MM.1S (cell line): ENCODE data around the gene CDC27.
"Not testable (repeated sequence)": the region's sequence is repeated elsewhere in the genome, so short reads cannot be mapped to it uniquely, and the experiment has no call there.

ENCODE experiments used
- DNase-seq: peaks from one replicate; pipeline ENCODE4 v3.0.0-alpha.2; 2015
- H2AFZ ChIP-seq: fragments of 300-600 bp; sonication (generic); 2 replicates; pipeline ENCODE4 v1.6.0; 2016; ENCODE audit warnings: antibody characterized with exemption, low read length
- H3F3A ChIP-seq: fragments of 300-600 bp; sonication (generic); 2 replicates; pipeline ENCODE4 v1.6.1; 2016; ENCODE audit warnings: mild to moderate bottlenecking, antibody characterized with exemption, low read length, moderate library complexity, mixed read lengths; ENCODE audit not compliant: insufficient read depth
- H3K27ac ChIP-seq: fragments of 300-600 bp; sonication (generic); 2 replicates; pipeline ENCODE4 v1.5.1; 2016; ENCODE audit warnings: mild to moderate bottlenecking, low read length
- H3K27me3 ChIP-seq: fragments of 300-600 bp; sonication (generic); replicated peaks from 2 replicates; pipeline ENCODE4 v1.6.0; 2016; ENCODE audit warnings: low read length; ENCODE audit not compliant: insufficient read depth
- H3K36me3 ChIP-seq: fragments of 300-600 bp; sonication (generic); replicated peaks from 2 replicates; pipeline ENCODE4 v1.6.1; 2016; ENCODE audit warnings: mild to moderate bottlenecking, low read length, mixed read lengths; ENCODE audit not compliant: insufficient read depth
- H3K4me1 ChIP-seq: fragments of 300-600 bp; sonication (generic); 2 replicates; pipeline ENCODE4 v1.6.1; 2016; ENCODE audit warnings: low read length, mixed read lengths
- H3K4me2 ChIP-seq: fragments of 300-600 bp; sonication (generic); 2 replicates; pipeline ENCODE4 v1.6.0; 2016; ENCODE audit warnings: low read depth, low read length
- H3K4me3 ChIP-seq: fragments of 300-600 bp; sonication (generic); 2 replicates; pipeline ENCODE4 v1.5.1; 2016; ENCODE audit warnings: low read length, mixed read lengths
- H3K79me2 ChIP-seq: fragments of 300-600 bp; sonication (generic); 2 replicates; pipeline ENCODE4 v1.6.1; 2016; ENCODE audit warnings: mixed run types, low read length, mixed read lengths
- H3K9ac ChIP-seq: fragments of 300-600 bp; sonication (generic); 2 replicates; pipeline ENCODE4 v1.6.1; 2016; ENCODE audit warnings: low read length, mixed read lengths
- H3K9me2 ChIP-seq: fragments of 300-600 bp; sonication (generic); replicated peaks from 2 replicates; pipeline ENCODE4 v1.6.1; 2016; ENCODE audit warnings: mild to moderate bottlenecking, low read length, mixed read lengths; ENCODE audit not compliant: insufficient read depth
- H3K9me3 ChIP-seq: fragments of 300-600 bp; sonication (generic); replicated peaks from 2 replicates; pipeline ENCODE4 v1.6.1; 2016; ENCODE audit warnings: mild to moderate bottlenecking, low read length, mixed read lengths; ENCODE audit not compliant: insufficient read depth
- H4K20me1 ChIP-seq: fragments of 300-600 bp; sonication (generic); 2 replicates; pipeline ENCODE4 v1.6.1; 2016; ENCODE audit warnings: mild to moderate bottlenecking, low read length, moderate library complexity, mixed read lengths; ENCODE audit not compliant: insufficient read depth
- EZH2 ChIP-seq: fragments of 300-600 bp; sonication (generic); optimal IDR thresholded peaks from 2 replicates; pipeline ENCODE3; 2017; ENCODE audit warnings: low read depth, mild to moderate bottlenecking, antibody characterized with exemption, low read length, mixed read lengths
- EZH2phosphoT487 ChIP-seq: fragments of 300-600 bp; sonication (generic); IDR thresholded peaks from 2 replicates; pipeline ENCODE4 v1.6.1; 2018; ENCODE audit warnings: antibody characterized with exemption, low read length
- TF ChIP-seq, protein P1 (sequence below): fragments of 300-600 bp; sonication (generic); IDR thresholded peaks from 2 replicates; pipeline ENCODE4 v1.5.1; 2016; ENCODE audit warnings: antibody characterized with exemption, low read length, mixed read lengths

The CDC27 gene

DNA sequence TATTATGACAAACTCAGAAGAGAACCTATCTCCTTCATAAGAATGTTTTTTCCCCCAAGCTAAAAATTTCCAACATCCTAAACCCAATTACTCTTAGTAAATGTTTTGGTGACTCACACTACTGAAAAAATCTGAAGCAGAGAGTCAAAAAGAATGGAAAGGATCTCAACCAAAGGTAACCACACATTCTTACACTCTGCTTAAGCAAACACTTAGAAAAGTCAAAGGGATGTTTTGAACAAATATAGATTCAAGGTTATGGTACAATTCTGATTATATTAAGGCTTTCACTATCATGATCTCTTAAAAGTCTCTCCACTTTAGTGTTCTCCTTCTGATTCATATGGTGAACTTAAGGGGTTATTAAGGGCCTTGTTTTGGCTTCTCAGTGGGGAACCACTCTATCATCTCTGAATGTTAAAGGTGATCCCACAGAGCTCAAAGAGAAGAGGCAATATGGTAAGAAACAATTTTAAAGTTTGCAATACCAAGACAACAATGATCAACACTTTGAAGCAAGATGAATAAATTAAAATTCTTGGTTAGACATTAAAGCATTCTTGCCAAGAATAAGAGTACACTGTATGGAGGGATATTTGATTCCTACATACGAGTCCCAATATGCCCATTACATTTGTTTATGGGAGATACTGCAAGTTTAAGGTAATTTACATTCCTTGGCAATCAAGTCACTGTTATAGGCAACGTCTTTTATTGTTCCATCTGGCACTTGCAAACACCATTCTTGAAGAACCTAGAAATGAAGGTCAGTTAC, 69.2 kb downstream of the CDC27 start:
- Histone ChIP-seq H3K79me2 (no peaks in the 10 kb centered on the region), H3K9ac (no peak overlapping the region), H3K27me3 (no peaks in the 10 kb centered on the region), H4K20me1 (no peaks in the 10 kb centered on the region), H3K4me2 (no peak overlapping the region), H3K9me3 (no peaks in the 10 kb centered on the region), H3K9me2 (no peaks in the 10 kb centered on the region), H3K27ac (no peak overlapping the region), H3K4me1 (no peaks in the 10 kb centered on the region), H3K4me3 (no peak overlapping the region), H3F3A (no peaks in the 10 kb centered on the region), H3K36me3 (no peaks in the 10 kb centered on the region), H2AFZ (no peak overlapping the region)
- DNase-seq = no peak
- TF ChIP-seq, protein P1, sequence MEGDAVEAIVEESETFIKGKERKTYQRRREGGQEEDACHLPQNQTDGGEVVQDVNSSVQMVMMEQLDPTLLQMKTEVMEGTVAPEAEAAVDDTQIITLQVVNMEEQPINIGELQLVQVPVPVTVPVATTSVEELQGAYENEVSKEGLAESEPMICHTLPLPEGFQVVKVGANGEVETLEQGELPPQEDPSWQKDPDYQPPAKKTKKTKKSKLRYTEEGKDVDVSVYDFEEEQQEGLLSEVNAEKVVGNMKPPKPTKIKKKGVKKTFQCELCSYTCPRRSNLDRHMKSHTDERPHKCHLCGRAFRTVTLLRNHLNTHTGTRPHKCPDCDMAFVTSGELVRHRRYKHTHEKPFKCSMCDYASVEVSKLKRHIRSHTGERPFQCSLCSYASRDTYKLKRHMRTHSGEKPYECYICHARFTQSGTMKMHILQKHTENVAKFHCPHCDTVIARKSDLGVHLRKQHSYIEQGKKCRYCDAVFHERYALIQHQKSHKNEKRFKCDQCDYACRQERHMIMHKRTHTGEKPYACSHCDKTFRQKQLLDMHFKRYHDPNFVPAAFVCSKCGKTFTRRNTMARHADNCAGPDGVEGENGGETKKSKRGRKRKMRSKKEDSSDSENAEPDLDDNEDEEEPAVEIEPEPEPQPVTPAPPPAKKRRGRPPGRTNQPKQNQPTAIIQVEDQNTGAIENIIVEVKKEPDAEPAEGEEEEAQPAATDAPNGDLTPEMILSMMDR = no peak
- TF ChIP-seq EZH2phosphoT487 = no peak
- TF ChIP-seq EZH2 = no peak

DNA sequence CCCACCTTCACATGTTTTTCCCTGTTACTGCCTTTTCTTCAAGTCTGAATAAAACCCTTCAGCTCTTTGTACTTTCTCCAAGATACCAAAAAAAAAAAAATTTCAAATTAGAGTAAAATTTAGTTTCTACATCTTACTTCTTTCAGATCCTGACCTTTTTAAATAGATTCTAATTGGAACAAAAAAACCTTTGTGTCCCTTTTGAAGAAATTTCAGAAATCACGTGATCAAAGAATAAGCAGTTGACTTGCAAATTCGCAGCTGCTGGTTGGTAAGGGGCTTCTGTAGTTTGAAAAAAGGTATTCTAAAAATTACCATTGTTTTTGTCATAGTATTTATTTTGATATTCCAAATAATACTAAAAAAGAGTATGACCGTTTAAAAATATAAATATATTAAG, 71.7 kb downstream of the CDC27 start:
- Histone ChIP-seq H3K9ac (no peak overlapping the region), H3K4me2 (no peak overlapping the region), H3K9me3 (no peaks in the 10 kb centered on the region), H3K27ac (no peak overlapping the region), H2AFZ (no peak overlapping the region), H3K4me3 (no peak overlapping the region), H3K79me2 (no peaks in the 10 kb centered on the region), H3K27me3 (no peaks in the 10 kb centered on the region), H3K4me1 (no peaks in the 10 kb centered on the region), H3F3A (no peaks in the 10 kb centered on the region), H3K36me3 (no peaks in the 10 kb centered on the region), H4K20me1 (no peaks in the 10 kb centered on the region), H3K9me2 (no peaks in the 10 kb centered on the region)
- TF ChIP-seq EZH2phosphoT487 (no peak), EZH2 (no peak)
- TF ChIP-seq, protein P1 = no peak
- no peak for DNase-seq

DNA sequence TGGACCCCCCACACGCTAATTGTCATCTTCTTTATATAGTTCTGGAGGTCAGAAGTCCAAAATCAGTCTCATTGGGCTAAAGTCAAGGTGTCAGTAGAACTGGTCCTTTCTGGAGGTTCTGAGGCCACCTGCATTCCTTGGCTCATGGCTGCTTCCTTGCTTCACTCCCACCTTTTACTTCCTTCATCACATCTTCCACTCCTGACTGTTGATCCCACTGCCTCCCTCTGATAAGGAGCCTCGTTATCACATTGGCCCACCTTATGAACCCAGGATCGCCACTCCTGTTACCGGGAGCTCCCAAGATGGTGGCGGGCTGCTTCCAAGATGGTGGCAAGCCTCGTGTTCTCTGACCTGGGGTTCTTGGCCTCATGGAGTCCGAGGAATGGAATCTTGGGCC, 83.0 kb downstream of the CDC27 start:
- Histone ChIP-seq H3K79me2 (no peaks in the 10 kb centered on the region), H3K4me1 (no peaks in the 10 kb centered on the region), H3K27ac (no peak overlapping the region), H3K27me3 (0 out of 2 replicates have a peak, but pooled peaks cover 3% of the 10 kb centered on the region), H3K36me3 (no peaks in the 10 kb centered on the region), H3K4me3 (no peak overlapping the region), H3K9ac (no peak overlapping the region), H2AFZ (no peak overlapping the region), H3K4me2 (no peak overlapping the region), H4K20me1 (no peaks in the 10 kb centered on the region), H3K9me2 (no peaks in the 10 kb centered on the region), H3K9me3 (no peaks in the 10 kb centered on the region), H3F3A (no peaks in the 10 kb centered on the region)
- no peak for DNase-seq
- TF ChIP-seq EZH2 (no peak), EZH2phosphoT487 (no peak)
- TF ChIP-seq, protein P1 = no peak

DNA sequence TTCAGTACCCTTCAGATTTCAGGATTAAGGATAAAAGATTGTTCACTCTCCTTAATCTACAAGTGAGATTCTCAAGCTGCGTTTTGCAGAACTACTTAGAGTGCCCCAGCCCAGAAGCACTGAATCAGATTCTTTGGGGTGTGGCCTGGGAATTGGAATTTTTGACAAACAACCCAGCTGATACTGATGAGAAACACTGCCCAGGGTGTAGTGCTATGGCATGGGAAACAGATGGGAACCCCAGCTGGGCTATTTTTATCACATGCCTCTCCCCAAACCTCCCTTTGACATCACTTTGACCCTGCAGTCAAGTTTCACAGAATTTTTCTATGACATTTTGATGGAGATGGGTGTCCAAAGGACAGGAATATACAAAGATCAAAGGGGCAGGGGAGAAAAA, 83.8 kb downstream of the CDC27 start:
- not testable (repeated sequence) for H3F3A ChIP-seq, H3K36me3 ChIP-seq, H3K9ac ChIP-seq, H3K4me2 ChIP-seq, H3K9me3 ChIP-seq, H3K27me3 ChIP-seq, H3K79me2 ChIP-seq, H4K20me1 ChIP-seq, H3K9me2 ChIP-seq, H3K27ac ChIP-seq, H3K4me1 ChIP-seq, DNase-seq, H3K4me3 ChIP-seq, H2AFZ ChIP-seq
